Left forelimb (tissue), 1 donor: Measurements from ENCODE around the gene EZR.
"Not testable (repeated sequence)": the region's sequence is repeated elsewhere in the genome, so short reads cannot be mapped to it uniquely, and the experiment has no call there.

Experiments used
- DNase-seq: peaks from one replicate; pipeline ENCODE4 v3.0.0-alpha.2; 2018; ENCODE audit warnings: low spot score

EZR gene

DNA sequence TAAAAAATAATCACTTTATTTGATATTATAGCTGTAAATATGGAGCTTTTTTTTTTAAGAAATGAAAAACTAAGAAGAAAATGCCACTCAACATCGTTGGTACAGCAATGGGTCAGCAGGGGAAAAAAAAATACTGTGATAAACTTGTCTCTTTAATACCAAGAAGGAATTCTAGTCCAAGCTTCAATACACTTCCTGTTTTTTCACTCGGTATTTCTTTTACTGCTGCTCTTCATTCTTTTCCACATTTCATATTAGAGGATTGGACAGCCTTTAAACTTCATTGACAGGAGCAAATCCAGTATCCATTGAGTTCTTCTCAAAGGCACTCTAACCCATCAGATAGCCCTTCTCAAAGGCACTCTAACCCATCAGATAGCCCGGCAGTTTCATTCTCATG is 22.2 kb upstream of the EZR start:
- DNase-seq = no peak

DNA sequence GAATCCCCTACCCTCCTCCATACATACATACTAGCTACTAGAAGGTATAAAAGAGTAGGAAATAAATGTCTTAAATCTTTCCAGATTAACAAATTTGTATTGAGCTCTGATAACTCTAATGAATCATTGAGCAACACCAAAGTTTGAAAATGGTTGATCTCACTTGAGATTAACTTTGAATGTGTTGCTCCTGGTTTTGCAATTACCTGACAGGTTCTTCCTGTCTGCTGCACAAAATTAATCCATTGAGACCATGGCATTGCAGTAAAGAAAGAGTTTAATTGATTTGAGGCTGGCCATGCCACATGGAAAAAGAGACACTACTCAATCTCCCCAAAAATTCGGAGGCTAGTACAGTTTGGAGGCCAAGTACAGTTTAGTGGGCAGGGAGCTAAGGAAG is 21.3 kb upstream of the EZR start:
- DNase-seq = no peak

DNA sequence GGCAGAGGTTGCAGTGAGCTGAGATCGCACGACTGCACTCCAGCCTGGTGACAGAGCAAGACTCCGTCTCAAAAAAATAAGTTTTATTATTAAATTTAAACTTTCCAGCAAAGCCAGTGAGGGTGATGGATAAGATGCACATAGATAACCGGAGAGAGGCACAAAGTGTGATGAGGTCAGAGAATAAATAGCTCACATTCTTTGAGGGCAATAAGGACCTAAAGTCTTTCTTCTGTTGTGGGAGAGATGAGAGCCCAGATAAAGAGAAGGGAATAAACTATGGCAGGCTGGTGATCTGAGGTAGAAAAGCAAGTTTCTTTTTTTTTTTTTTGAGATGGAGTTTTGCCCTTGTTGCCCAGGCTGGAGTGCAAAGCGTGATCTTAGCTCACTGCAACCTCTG is 20.6 kb upstream of the EZR start:
- DNase-seq = no peak

GRCh38 chr6:158838790-158839189 is 19.6 kb upstream of the EZR start:
- not testable (repeated sequence) for DNase-seq

GRCh38 chr6:158837684-158838625 is 18.8 kb upstream of the EZR start:
- DNase-seq = no peak

DNA sequence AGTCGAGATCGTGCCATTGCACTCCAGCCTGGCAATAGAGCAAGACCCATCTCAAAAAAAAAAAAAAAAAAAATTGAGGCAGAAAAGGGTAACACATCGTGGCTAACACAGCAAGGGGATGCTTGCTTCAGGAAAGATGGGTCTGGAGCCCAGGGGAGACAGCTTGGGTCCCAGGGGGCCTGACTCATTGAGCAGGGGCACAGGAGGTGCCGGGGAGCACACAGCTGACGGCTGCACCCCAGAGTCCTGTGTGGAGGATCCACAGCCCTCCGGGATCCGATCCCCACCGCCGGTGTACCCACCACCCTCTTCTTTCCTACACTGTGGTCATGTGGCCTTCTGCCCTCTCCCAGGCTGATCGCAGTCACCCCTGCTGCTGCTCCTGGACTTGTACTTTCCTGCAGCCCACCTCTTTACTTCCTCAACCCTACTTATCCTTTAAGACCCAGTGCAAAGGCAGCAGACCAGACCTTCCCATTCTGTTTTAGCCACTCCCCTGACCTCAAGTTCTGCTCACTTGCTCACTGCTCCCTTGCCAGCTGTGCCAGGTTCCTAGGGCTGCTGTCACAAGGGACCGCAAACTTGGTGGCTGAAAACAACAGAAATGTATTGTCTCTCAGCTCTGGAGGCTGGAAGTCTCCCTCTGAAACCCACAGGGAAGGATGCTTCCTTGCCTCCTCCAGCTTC is 17.6 kb upstream of the EZR start:
- no peak for DNase-seq

- DNase-seq = no peak
Measured at GRCh38 chr6:158835616-158836221, 16.6 kb upstream of the EZR start.

- DNase-seq = no peak
Measured at GRCh38 chr6:158834675-158835385, 15.7 kb upstream of the EZR start.

DNA sequence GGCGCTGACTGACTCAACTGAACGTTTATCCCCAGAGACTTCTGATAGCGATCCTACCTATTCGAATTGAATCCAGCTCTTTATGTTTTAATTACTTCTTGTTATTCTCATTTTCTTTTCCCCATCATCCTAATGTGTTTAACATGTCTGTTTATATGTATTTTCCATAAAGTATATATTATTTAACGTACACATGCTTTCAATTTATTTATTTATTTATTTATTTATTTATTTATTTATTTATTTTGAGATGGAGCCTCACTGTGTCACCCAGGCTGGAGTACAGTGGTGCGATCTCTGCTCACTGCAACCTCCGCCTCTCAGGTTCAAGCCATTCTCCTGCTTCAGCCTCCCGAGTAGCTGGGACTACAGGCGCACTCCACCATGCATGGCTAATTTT is 13.6 kb upstream of the EZR start:
- DNase-seq = not testable (repeated sequence)

- DNase-seq = no peak
Measured at GRCh38 chr6:158832026-158832425, 12.9 kb upstream of the EZR start.

GRCh38 chr6:158831571-158831970 is 12.4 kb upstream of the EZR start:
- DNase-seq = no peak

DNA sequence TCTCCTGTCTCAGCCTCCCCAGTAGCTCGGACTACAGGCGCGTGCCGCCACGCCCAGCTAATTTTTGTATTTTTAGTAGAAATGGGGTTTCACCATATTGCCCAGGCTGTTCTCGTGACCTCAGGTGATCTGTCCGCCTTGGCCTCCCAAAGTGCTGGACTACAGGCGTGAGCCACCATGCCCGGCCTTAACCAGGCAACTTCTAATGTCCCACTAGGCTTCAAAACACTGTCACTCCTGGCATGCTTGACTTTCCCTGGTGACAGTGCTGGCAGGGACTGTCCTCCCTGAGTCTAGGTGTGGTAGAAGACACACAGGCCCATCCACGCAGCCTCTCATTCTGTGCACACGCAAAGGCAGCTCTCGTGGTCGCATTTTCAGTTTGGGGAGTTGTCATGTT is 11.6 kb upstream of the EZR start:
- no peak for DNase-seq

DNA sequence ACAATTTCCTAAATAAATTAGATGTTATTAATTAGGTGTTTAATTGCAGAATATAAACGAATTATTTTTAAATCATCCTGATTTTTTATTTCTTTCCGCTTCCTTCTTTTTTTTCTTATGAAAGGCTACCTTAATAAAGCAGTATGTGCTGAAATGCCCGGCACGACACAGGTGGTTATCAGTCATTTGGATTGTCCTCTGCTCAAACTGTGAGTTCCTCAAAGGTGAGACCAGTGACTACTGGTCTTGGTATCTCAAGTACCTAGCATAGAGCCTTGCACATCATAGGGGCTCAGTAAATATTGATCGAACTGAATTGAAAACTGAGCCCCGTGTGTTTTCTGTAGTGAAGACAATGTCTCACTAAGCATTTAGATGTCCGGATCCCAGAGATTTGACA is 9.6 kb upstream of the EZR start:
- no peak for DNase-seq

DNA sequence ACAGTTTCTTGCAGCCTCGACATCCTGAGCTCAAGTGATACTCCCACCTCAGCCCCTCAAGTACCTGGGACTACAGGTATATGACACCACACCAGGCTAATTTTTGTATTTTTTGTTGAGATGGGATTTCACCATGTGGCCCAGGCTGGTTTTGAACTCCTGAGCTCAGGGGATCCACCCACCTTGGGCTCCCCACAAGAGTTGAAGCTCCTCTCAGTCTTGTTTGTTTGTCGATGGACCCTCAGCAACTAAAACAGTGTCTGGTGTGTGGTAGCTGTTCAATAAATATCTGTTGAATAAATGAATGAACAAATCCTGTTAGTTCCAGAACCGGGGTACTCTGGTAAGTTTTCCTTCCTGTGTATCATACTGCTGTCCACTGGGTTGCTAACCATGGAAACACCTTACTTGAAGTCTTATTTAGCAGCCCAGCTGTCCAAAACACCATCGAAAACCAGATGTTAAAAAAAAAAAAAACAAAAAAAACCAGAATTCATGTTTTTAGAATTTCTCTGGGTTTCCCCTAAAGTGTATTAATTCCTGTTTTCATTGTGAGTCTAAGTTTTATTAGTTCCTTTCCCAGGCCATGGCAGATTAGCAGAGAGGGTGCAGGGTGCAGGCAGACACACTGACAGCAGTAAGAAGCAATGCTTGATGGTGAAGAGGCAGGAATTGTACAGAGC is 7.8 kb upstream of the EZR start:
- no peak for DNase-seq

DNA sequence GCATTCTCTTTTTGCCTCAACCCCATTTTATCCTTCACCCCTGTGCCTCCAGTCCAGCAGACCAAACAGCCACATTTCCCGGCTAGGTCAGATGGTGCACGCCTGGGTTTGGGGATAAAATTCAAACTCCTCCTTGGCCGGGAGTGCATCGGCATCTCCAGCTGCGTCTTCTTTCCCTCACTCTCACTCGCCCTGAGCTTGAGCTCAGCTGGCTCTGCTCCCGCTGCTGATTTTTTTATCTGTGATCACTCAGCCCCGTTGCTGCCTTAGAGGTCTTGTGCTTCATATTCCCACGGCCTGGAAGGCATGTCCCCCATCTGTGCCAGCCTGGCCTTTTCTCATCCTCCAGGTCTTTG is 6.8 kb upstream of the EZR start:
- DNase-seq = no peak

GRCh38 chr6:158825038-158825950 is 6.1 kb upstream of the EZR start:
- DNase-seq = no peak

GRCh38 chr6:158823616-158824015 is 4.4 kb upstream of the EZR start:
- DNase-seq = not testable (repeated sequence)

DNA sequence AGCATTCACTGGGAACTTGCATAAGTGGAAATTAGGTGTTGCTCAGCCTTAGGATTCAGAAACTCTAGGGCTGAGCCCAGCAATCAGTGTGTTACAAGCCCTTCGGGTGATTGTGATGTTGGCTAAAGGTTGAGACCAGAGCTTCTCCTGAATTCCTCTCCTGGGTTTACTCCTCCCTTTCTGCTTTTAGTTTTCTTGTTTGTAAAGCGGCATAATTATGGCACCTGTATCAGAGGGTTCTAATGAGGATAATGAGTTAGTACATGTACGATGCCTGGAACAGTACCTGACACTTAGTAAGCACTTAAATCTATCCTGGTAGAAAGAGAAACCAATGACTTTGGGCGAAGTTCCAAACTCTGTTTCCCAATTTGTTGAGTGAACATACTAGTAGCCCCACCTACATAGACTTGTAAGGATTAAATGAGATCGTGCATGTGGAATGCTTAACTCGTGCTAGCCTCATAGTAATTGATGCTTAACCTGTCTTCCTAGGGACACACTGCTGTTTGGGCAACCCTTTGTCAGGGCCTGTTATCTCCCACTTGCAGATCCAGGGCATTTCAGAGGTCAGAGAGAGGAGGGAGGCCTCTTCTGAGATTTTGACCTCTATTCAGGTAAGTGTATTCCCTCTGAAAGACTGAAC is 932 bp upstream of the EZR start:
- DNase-seq = no peak

DNA sequence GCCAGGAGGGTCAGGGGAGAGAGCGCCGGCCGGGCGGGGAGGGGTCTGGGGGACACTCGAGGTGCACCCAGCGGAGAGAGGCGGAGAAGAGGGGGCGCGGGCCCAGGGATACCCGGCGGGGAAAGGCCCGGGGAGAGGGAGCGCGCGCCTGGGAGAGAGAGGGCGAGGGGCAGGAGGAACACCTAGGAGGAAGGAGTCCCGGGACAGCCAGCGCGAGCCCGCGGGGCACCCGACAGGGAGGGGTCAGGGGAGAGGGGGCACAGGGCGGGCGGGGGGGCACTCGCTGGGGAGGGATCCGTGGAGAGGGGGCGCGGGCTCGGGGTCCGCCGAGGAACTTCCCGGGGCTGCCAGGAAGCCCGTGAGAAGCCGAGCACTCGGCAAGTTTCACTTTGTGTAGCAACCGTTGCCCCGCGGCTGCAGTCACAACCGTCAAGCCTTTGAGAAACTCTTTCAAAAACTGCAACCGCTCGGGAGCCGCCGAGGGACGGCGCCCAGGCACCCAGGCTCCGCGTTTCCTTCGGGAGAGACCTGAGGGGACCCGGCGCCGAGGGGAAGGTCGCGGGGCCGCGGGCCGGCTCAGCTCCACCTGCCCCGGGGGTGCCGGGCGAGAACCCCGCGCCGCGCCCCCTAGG is 471 bp downstream of the EZR start:
- DNase-seq = peak; percentile 78
